DOHH2 (cell line): ENCODE results near the gene CRYBG3.

ENCODE experiments used
- EZH2phosphoT487 ChIP-seq: fragments of 200-600 bp; sonication (generic); IDR thresholded peaks from 2 replicates; pipeline ENCODE4 v1.6.1; 2017; ENCODE audit warnings: borderline replicate concordance, mild to moderate bottlenecking, antibody characterized with exemption, low read length, moderate library complexity, mixed read lengths
- TF ChIP-seq, protein P1 (sequence below): fragments of 200-600 bp; sonication (generic); IDR thresholded peaks from one replicate; pipeline ENCODE4 v1.5.1; 2014; ENCODE audit warnings: antibody characterized with exemption, mild to moderate bottlenecking, low read depth, low read length; ENCODE audit not compliant: poor library complexity, severe bottlenecking

GRCh38 chr3:97892852-97893251 lies 71.0 kb downstream of the CRYBG3 start:
- TF ChIP-seq, protein P1, sequence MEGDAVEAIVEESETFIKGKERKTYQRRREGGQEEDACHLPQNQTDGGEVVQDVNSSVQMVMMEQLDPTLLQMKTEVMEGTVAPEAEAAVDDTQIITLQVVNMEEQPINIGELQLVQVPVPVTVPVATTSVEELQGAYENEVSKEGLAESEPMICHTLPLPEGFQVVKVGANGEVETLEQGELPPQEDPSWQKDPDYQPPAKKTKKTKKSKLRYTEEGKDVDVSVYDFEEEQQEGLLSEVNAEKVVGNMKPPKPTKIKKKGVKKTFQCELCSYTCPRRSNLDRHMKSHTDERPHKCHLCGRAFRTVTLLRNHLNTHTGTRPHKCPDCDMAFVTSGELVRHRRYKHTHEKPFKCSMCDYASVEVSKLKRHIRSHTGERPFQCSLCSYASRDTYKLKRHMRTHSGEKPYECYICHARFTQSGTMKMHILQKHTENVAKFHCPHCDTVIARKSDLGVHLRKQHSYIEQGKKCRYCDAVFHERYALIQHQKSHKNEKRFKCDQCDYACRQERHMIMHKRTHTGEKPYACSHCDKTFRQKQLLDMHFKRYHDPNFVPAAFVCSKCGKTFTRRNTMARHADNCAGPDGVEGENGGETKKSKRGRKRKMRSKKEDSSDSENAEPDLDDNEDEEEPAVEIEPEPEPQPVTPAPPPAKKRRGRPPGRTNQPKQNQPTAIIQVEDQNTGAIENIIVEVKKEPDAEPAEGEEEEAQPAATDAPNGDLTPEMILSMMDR, result no peak
- TF ChIP-seq EZH2phosphoT487, result no peak
